K562 (cell line): ENCODE measurements around the gene HIP1R. TPM values are rescaled to one million over a fixed set of nuclear protein-coding genes. Genes with fewer than 3 reads are reported as not detected.

Experiments
- ATAC-seq: fragments of 200-7000 bp; cut with Tn5 transposase; 3 replicates; pipeline ENCODE4 v1.9.1; 2020; ENCODE audit warnings: moderate library complexity
- BruUV-seq: library from RNA; stranded (reverse); fragments of 400-500 nt; replicated peaks from 2 replicates; lab custom pipeline; 2021; lab: Mats Ljungman, UMichigan
- CTCF ChIA-PET: fragments of 300-600 bp; formaldehyde crosslinking; extraction: SDS; loops from one replicate; lab custom pipeline; 2021; ENCODE audit warnings: low intra/inter-chr PET ratio; lab: Yijun Ruan, JAX
- POLR2A ChIA-PET: fragments of 300-600, 350-650 bp; sonication (Branson Sonifier 250); formaldehyde crosslinking; extraction: SDS; loops from one replicate; lab custom pipeline; 2021; ENCODE audit warnings: antibody characterized with exemption, inconsistent platforms; lab: Yijun Ruan, JAX
- DNase-seq, 4 experiments: peaks; one replicate each; pipeline versions ENCODE4 v3.0.0 to v3.0.0-alpha.2; 2011 to 2018; ENCODE audit warnings: low spot score in 3 of 4, mixed read lengths in 3 of 4; ENCODE audit errors: extremely low read depth in 1 of 4
- FAIRE-seq: peaks from 2 replicates; lab custom pipeline; 2011; peaks lifted over from hg19 to GRCh38; lab: Jason Lieb, UNC
- H2AFZ ChIP-seq: 2 replicates; pipeline ENCODE4 v1.6.0; 2011; ENCODE audit warnings: low read depth, low read length, control low read depth, inconsistent platforms
- H3K27ac ChIP-seq: fragments of 200-600 bp; 3 replicates; pipeline ENCODE4 v1.8.0; 2011; ENCODE audit warnings: low read depth, mild to moderate bottlenecking, control low read depth, inconsistent platforms, low read length, moderate library complexity, mixed read lengths; ENCODE audit errors: extremely low read depth
- H3K27me3 ChIP-seq, 2 experiments: fragments of 300-600 bp in 1 of 2; 2 replicates in 1 of 2; 3 replicates in 1 of 2; pipeline versions ENCODE4 v1.6.0 to v1.8.0; 2011; ENCODE audit warnings: inconsistent platforms in 2 of 2, low read length in 2 of 2, mild to moderate bottlenecking in 1 of 2, mixed read lengths in 1 of 2, moderate library complexity in 1 of 2; ENCODE audit not compliant: control insufficient read depth in 2 of 2, insufficient read depth in 2 of 2
- H3K36me3 ChIP-seq: fragments of 300-600 bp; 3 replicates; pipeline ENCODE4 v1.8.0; 2011; ENCODE audit warnings: mild to moderate bottlenecking, low read length, inconsistent platforms; ENCODE audit not compliant: control insufficient read depth, insufficient read depth
- H3K4me1 ChIP-seq, 2 experiments: fragments of 200-600 bp in 1 of 2; replicated peaks in 1 of 2; 2 replicates in 1 of 2; 3 replicates in 1 of 2; pipeline versions ENCODE4 v1.5.1 to v1.8.0; 2011; ENCODE audit warnings: inconsistent platforms in 2 of 2, low read length in 2 of 2, mild to moderate bottlenecking in 1 of 2, mixed read lengths in 1 of 2, moderate library complexity in 1 of 2; ENCODE audit not compliant: control insufficient read depth in 2 of 2, insufficient read depth in 2 of 2
- H3K4me2 ChIP-seq: 2 replicates; pipeline ENCODE4 v1.6.1; 2011; ENCODE audit warnings: low read length, control low read depth, inconsistent platforms, mixed read lengths; ENCODE audit not compliant: insufficient read depth
- H3K4me3 ChIP-seq: fragments of 200-600 bp; sonication (generic), shearing (Covaris generic); 2 replicates; pipeline ENCODE4 v1.5.1; 2016; ENCODE audit warnings: control low read depth, inconsistent platforms
- H3K79me2 ChIP-seq: fragments of 200-600 bp; 3 replicates; pipeline ENCODE4 v1.8.0; 2011; ENCODE audit warnings: low read length, inconsistent platforms; ENCODE audit not compliant: control insufficient read depth, insufficient read depth
- H3K9ac ChIP-seq, 2 experiments: 2 replicates each; pipeline versions ENCODE4 v1.6.0 to v1.6.1; 2011; ENCODE audit warnings: low read depth in 2 of 2, low read length in 2 of 2, control low read depth in 1 of 2, inconsistent platforms in 1 of 2, mild to moderate bottlenecking in 1 of 2, mixed read lengths in 1 of 2; ENCODE audit not compliant: insufficient read depth in 1 of 2
- H3K9me1 ChIP-seq: one replicate; pipeline ENCODE4 v1.6.0; 2011; ENCODE audit warnings: inconsistent platforms, mild to moderate bottlenecking, low read length, moderate library complexity; ENCODE audit not compliant: control insufficient read depth, insufficient read depth
- H3K9me3 ChIP-seq: replicated peaks from 2 replicates; pipeline ENCODE4 v1.5.1; 2011; ENCODE audit warnings: low read depth, low read length, inconsistent platforms; ENCODE audit not compliant: control insufficient read depth, insufficient read depth
- H4K20me1 ChIP-seq: replicated peaks from 2 replicates; pipeline ENCODE4 v1.6.1; 2011; ENCODE audit warnings: low read length, inconsistent platforms, mixed read lengths; ENCODE audit not compliant: control insufficient read depth, insufficient read depth
- ETV1 ChIP-seq: fragments of 450-650 bp; conservative IDR thresholded peaks from 2 replicates; pipeline ENCODE4 v1.6.1; 2016; ENCODE audit warnings: missing genetic modification characterization, control low read depth, low read depth, missing compliant biosample characterization
- GATAD2A ChIP-seq: fragments of 450-650 bp; IDR thresholded peaks from 2 replicates; pipeline ENCODE4 v1.6.1; 2017
- HCFC1 ChIP-seq: IDR thresholded peaks from 2 replicates; pipeline ENCODE4 v1.6.1; 2012; ENCODE audit warnings: low read depth, low read length, improper control_type of control experiment
- HDAC1 ChIP-seq, 2 experiments: fragments of 450-650 bp; IDR thresholded peaks; 2 replicates each; pipeline ENCODE4 v1.6.1; 2016 to 2017; ENCODE audit warnings: inconsistent platforms in 1 of 2, mild to moderate bottlenecking in 1 of 2, moderate library complexity in 1 of 2
- KHSRP ChIP-seq: fragments of 450-650 bp; IDR thresholded peaks from 2 replicates; pipeline ENCODE4 v1.6.1; 2017
- SIX5 ChIP-seq, 2 experiments: IDR thresholded peaks; 2 replicates each; pipeline ENCODE4 v1.6.1; 2011; ENCODE audit warnings: low read length in 2 of 2, borderline replicate concordance in 1 of 2, low read depth in 1 of 2, mild to moderate bottlenecking in 1 of 2, moderate library complexity in 1 of 2; ENCODE audit not compliant: insufficient read depth in 1 of 2
- SRSF9 ChIP-seq: fragments of 200-400 bp; formaldehyde crosslinking; IDR thresholded peaks from 2 replicates; pipeline ENCODE4 v1.6.1; 2017; ENCODE audit warnings: low read depth, low read length, borderline replicate concordance
- ZNF561 ChIP-seq: fragments of 450-650 bp; formaldehyde crosslinking; conservative IDR thresholded peaks from 2 replicates; pipeline ENCODE4 v1.4.0; 2020; ENCODE audit warnings: mild to moderate bottlenecking, moderate library complexity
- WGBS: fragments of 100-300 bp; shearing (Covaris generic); methylation state at CpG from one replicate; pipeline ENCODE4 v1.1.6; 2016; ENCODE audit warnings: low coverage, mixed read lengths; ENCODE audit not compliant: insufficient coverage; ENCODE audit errors: missing lambda C conversion rate; 5-methylcytosine and 5-hydroxymethylcytosine counted together
- in situ Hi-C: fragments of 300-500 bp; cut with MboI; formaldehyde crosslinking; loops from 4 replicates; pipeline ENCODE4 v1.15.0; 2018; ENCODE audit warnings: inconsistent platforms, mixed read lengths
- intact Hi-C: fragments of 100-400 bp; cut with micrococcal nuclease; formaldehyde crosslinking; loops from 2 replicates; pipeline ENCODE4 v1.14.2; 2022
- polyA plus RNA-seq, 8 experiments: library from polyadenylated mRNA; depleted of rRNA in 4 of 8; stranded (reverse) in 5 of 8; unstranded in 3 of 8; fragments of >200 nt; fragmentation: Nextera tagmentation in 2 of 8; fragmentation: Illumina TruSeq in 1 of 8; extraction: Ambion mirVana in 2 of 8; extraction: Trizol in 1 of 8; gene quantifications; 2 replicates each; pipeline versions ENCODE4 v1.2.1 to v1.2.3, GENCODE V29; 2011 to 2014; ENCODE audit warnings: inconsistent platforms in 1 of 8, missing spikeins in 1 of 8
- total RNA-seq, 7 experiments: library from RNA; depleted of rRNA in 6 of 7; stranded (reverse); fragments of >200 nt in 6 of 7; fragmentation: Illumina TruSeq in 2 of 7; extraction: Trizol in 2 of 7; gene quantifications; 2 replicates each; pipeline versions ENCODE4 v1.2.1 to v1.2.3, GENCODE V29; 2011 to 2021; ENCODE audit warnings: low replicate concordance in 1 of 7
- TF ChIP-seq, protein P1 (sequence below): fragments of 450-650 bp; IDR thresholded peaks from 2 replicates; pipeline ENCODE4 v1.6.1; 2017; ENCODE audit warnings: antibody characterized with exemption, mild to moderate bottlenecking

HIP1R gene
- total and polyA plus RNA-seq, 9 of the 15 experiments (the other 6 are each of a cell fraction or from before 2014, with no cell fraction given): 0.15 to 31.0 (median 14.2) TPM

- 84% methylated on average over 9 of the region's 10 CpGs for WGBS
- H3K27me3 ChIP-seq: no peaks in the 10 kb centered on the region
- no peak overlapping the region for H3K27ac ChIP-seq
- no peaks in the 10 kb centered on the region for H3K9me3 ChIP-seq
- intact Hi-C loops: loop anchor here (5.0 to 10.0 kb wide), 2 partner anchors 72 to 355 kb away; partner anchors contain the start of genes MPHOSPH9 and MTRFR
- TF ChIP-seq HDAC1 (IDR thresholded peaks at IDR 0.05) (no peak), ETV1 (tag) (no peak), ZNF561 (CRISPR knock-in tag) (no peak), SRSF9 (no peak), SIX5 (IDR thresholded peaks at IDR 0.05; ENCODE audit: borderline replicate concordance in 1 of 2, insufficient read depth in 1 of 2, low read depth in 1 of 2, low read length in 2 of 2) (no peak), HCFC1 (no peak), KHSRP (no peak), GATAD2A (no peak)
- TF ChIP-seq, protein P1, sequence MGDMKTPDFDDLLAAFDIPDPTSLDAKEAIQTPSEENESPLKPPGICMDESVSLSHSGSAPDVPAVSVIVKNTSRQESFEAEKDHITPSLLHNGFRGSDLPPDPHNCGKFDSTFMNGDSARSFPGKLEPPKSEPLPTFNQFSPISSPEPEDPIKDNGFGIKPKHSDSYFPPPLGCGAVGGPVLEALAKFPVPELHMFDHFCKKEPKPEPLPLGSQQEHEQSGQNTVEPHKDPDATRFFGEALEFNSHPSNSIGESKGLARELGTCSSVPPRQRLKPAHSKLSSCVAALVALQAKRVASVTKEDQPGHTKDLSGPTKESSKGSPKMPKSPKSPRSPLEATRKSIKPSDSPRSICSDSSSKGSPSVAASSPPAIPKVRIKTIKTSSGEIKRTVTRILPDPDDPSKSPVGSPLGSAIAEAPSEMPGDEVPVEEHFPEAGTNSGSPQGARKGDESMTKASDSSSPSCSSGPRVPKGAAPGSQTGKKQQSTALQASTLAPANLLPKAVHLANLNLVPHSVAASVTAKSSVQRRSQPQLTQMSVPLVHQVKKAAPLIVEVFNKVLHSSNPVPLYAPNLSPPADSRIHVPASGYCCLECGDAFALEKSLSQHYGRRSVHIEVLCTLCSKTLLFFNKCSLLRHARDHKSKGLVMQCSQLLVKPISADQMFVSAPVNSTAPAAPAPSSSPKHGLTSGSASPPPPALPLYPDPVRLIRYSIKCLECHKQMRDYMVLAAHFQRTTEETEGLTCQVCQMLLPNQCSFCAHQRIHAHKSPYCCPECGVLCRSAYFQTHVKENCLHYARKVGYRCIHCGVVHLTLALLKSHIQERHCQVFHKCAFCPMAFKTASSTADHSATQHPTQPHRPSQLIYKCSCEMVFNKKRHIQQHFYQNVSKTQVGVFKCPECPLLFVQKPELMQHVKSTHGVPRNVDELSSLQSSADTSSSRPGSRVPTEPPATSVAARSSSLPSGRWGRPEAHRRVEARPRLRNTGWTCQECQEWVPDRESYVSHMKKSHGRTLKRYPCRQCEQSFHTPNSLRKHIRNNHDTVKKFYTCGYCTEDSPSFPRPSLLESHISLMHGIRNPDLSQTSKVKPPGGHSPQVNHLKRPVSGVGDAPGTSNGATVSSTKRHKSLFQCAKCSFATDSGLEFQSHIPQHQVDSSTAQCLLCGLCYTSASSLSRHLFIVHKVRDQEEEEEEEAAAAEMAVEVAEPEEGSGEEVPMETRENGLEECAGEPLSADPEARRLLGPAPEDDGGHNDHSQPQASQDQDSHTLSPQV: no peak
- TF ChIP-seq, all 486 proteins: peak for 0
- no peak overlapping the region for H3K9ac ChIP-seq
- H3K9me1 ChIP-seq: no peaks in the 10 kb centered on the region
- peaks cover 39% of the 10 kb centered on the region for H4K20me1 ChIP-seq
- no peak overlapping the region for H2AFZ ChIP-seq
- ChIA-PET CTCF (no interaction called here), POLR2A (interaction anchor here (0.5 to 2.1 kb wide), 9 partner anchors 9 to 1934 kb away, joined by 3 to 8 read pairs (median 4); no protein-coding TSS in a partner anchor)
- no peak overlapping the region for H3K4me2 ChIP-seq
- H3K4me1 ChIP-seq: peaks cover 3 to 15% of the 10 kb centered on the region in 2 experiments; a peak in 3 of 5 replicates
- FAIRE-seq: no peak
- in situ Hi-C loops: no loop called here
- peaks cover 52% of the 10 kb centered on the region; the same call in 2 of the 3 replicates for H3K36me3 ChIP-seq
- no TSS peak for BruUV-seq
- no peak for DNase-seq
- no peak for ATAC-seq
- H3K79me2 ChIP-seq: peaks cover 98% of the 10 kb centered on the region
- no peak overlapping the region for H3K4me3 ChIP-seq
Observed at GRCh38 chr12:122880155-122880667, 45.0 kb downstream of the HIP1R start.
